ENCODE results near the gene CLCN4. TPM values are rescaled to one million over a fixed set of nuclear protein-coding genes. Genes with fewer than 3 reads are reported as not detected.

CLCN4 gene
- total RNA-seq, 1 experiment from 2014 or later = 10.0 TPM

- no peaks in the 10 kb centered on the region for H3K36me3 ChIP-seq (ENCODE audit: control insufficient read depth, insufficient read depth, low read length)
- TF ChIP-seq, protein P1, sequence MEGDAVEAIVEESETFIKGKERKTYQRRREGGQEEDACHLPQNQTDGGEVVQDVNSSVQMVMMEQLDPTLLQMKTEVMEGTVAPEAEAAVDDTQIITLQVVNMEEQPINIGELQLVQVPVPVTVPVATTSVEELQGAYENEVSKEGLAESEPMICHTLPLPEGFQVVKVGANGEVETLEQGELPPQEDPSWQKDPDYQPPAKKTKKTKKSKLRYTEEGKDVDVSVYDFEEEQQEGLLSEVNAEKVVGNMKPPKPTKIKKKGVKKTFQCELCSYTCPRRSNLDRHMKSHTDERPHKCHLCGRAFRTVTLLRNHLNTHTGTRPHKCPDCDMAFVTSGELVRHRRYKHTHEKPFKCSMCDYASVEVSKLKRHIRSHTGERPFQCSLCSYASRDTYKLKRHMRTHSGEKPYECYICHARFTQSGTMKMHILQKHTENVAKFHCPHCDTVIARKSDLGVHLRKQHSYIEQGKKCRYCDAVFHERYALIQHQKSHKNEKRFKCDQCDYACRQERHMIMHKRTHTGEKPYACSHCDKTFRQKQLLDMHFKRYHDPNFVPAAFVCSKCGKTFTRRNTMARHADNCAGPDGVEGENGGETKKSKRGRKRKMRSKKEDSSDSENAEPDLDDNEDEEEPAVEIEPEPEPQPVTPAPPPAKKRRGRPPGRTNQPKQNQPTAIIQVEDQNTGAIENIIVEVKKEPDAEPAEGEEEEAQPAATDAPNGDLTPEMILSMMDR (IDR thresholded peaks at IDR 0.05; ENCODE audit: insufficient read depth in 1 of 2, low read depth in 1 of 2, low read length in 1 of 2, severe bottlenecking in 1 of 2, unreplicated experiment in 1 of 2) = no peak
- no peak for DNase-seq
- ChIA-PET CTCF (no interaction called here), POLR2A (no interaction called here)
- H3K27me3 Mint-ChIP-seq (ENCODE audit: insufficient read depth, unreplicated experiment) = no peaks in the 10 kb centered on the region
- H3K27ac Mint-ChIP-seq (ENCODE audit: unreplicated experiment) = no peak overlapping the region
- BruUV-seq (replicated peaks) = no TSS peak
- no peaks in the 10 kb centered on the region for H3K9me3 Mint-ChIP-seq (ENCODE audit: unreplicated experiment)
- H3K4me3 ChIP-seq (ENCODE audit: low read depth, low read length) = no peak overlapping the region
- H3K27me3 ChIP-seq (replicated peaks; ENCODE audit: control insufficient read depth, insufficient read depth, low read length) = no peaks in the 10 kb centered on the region
- no peak overlapping the region for H3K4me3 Mint-ChIP-seq (ENCODE audit: unreplicated experiment)
- no peaks in the 10 kb centered on the region for H3K36me3 Mint-ChIP-seq (ENCODE audit: insufficient read depth, unreplicated experiment)
- peaks cover 12% of the 10 kb centered on the region for H3K4me1 Mint-ChIP-seq (ENCODE audit: low read depth, unreplicated experiment)
- H3K4me1 ChIP-seq = no peaks in the 10 kb centered on the region
- intact Hi-C loops (cut with micrococcal nuclease; ENCODE audit: unreplicated experiment) = no loop called here
- H3K9me3 ChIP-seq = no peaks in the 10 kb centered on the region
These were observed 18.6 kb downstream of the CLCN4 start for GRCh38 chrX:10175319-10175871.

DNA sequence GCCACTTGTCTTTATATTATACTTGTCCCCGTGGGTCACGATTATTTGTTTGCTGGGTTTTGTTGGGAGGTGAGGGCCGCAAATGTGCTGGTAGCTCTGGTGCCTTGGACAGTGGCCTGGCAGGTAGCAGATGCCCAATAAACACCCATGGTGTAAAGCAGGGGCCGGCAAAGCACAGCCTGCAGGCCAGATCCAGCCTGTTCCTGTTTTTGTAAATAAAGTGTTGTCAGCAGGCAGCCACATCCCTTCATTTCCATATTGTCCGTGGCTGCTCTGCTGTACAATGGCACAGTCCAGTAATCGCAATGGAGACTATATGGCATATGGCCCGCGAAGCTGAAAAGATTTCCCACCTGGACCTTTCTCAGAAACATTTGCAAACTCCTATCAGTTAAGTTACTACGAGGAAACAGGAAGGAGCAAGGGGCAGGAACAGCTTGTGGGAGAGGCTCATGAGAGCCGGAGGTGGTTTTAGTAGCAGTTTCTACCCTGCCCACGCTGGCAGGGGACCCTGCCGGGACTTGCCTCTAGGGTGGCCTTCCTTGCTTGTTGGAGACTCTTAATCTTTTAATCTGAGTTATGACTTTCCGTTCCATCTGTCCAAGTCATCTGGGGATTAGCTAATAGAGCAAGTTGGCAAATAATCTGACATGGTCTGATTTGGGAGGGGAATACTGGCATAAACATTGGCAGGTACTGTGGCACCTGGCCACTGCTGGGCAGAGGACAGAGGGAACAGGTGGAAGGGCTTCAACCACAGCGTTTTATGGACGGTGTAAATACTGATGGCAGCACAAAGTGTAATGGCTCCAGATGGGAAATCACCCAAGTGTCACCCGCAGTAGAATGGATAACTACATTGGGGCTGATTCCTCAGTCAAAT is 19.6 kb downstream of the CLCN4 start:
- ChIA-PET POLR2A (no interaction called here), CTCF (no interaction called here)
- Mint-ChIP-seq H3K27me3 (ENCODE audit: insufficient read depth, unreplicated experiment) (no peaks in the 10 kb centered on the region), H3K9me3 (ENCODE audit: unreplicated experiment) (no peaks in the 10 kb centered on the region), H3K27ac (ENCODE audit: unreplicated experiment) (no peak overlapping the region), H3K36me3 (ENCODE audit: insufficient read depth, unreplicated experiment) (no peaks in the 10 kb centered on the region), H3K4me1 (ENCODE audit: low read depth, unreplicated experiment) (peaks cover 12% of the 10 kb centered on the region), H3K4me3 (ENCODE audit: unreplicated experiment) (no peak overlapping the region)
- Histone ChIP-seq H3K9me3 (no peaks in the 10 kb centered on the region), H3K27me3 (replicated peaks; ENCODE audit: control insufficient read depth, insufficient read depth, low read length) (no peaks in the 10 kb centered on the region), H3K4me3 (ENCODE audit: low read depth, low read length) (no peak overlapping the region), H3K36me3 (ENCODE audit: control insufficient read depth, insufficient read depth, low read length) (no peaks in the 10 kb centered on the region), H3K4me1 (no peaks in the 10 kb centered on the region)
- DNase-seq = no peak
- intact Hi-C loops (cut with micrococcal nuclease; ENCODE audit: unreplicated experiment) = no loop called here
- BruUV-seq (replicated peaks) = no TSS peak
- TF ChIP-seq, protein P1 (IDR thresholded peaks at IDR 0.05; ENCODE audit: insufficient read depth in 1 of 2, low read depth in 1 of 2, low read length in 1 of 2, severe bottlenecking in 1 of 2, unreplicated experiment in 1 of 2) = no peak

- ChIA-PET CTCF (no interaction called here), POLR2A (no interaction called here)
- Histone ChIP-seq H3K4me1 (no peaks in the 10 kb centered on the region), H3K9me3 (no peaks in the 10 kb centered on the region), H3K27me3 (replicated peaks; ENCODE audit: control insufficient read depth, insufficient read depth, low read length) (no peaks in the 10 kb centered on the region), H3K36me3 (ENCODE audit: control insufficient read depth, insufficient read depth, low read length) (no peaks in the 10 kb centered on the region), H3K4me3 (ENCODE audit: low read depth, low read length) (no peak overlapping the region)
- Mint-ChIP-seq H3K4me3 (ENCODE audit: unreplicated experiment) (no peak overlapping the region), H3K4me1 (ENCODE audit: low read depth, unreplicated experiment) (peaks cover 12% of the 10 kb centered on the region), H3K27me3 (ENCODE audit: insufficient read depth, unreplicated experiment) (no peaks in the 10 kb centered on the region), H3K27ac (ENCODE audit: unreplicated experiment) (no peak overlapping the region), H3K36me3 (ENCODE audit: insufficient read depth, unreplicated experiment) (no peaks in the 10 kb centered on the region), H3K9me3 (ENCODE audit: unreplicated experiment) (no peaks in the 10 kb centered on the region)
- DNase-seq = no peak
- intact Hi-C loops (cut with micrococcal nuclease; ENCODE audit: unreplicated experiment) = no loop called here
- TF ChIP-seq, protein P1 (IDR thresholded peaks at IDR 0.05; ENCODE audit: insufficient read depth in 1 of 2, low read depth in 1 of 2, low read length in 1 of 2, severe bottlenecking in 1 of 2, unreplicated experiment in 1 of 2) = no peak
- no TSS peak for BruUV-seq (replicated peaks)
These were observed 20.2 kb downstream of the CLCN4 start for GRCh38 chrX:10177004-10177396.

Data from Caco-2 (cell line).